Measurements from ENCODE around the gene ARF5. TPM values are rescaled to one million over a fixed set of nuclear protein-coding genes. Genes with fewer than 3 reads are reported as not detected.
A peak's percentile ranks its signal among the peaks of the same experiment; 100 is the strongest.

ARF5 gene
- total RNA-seq, 4 donors from 2014 or later: 187 to 270 (median 237) TPM

DNA sequence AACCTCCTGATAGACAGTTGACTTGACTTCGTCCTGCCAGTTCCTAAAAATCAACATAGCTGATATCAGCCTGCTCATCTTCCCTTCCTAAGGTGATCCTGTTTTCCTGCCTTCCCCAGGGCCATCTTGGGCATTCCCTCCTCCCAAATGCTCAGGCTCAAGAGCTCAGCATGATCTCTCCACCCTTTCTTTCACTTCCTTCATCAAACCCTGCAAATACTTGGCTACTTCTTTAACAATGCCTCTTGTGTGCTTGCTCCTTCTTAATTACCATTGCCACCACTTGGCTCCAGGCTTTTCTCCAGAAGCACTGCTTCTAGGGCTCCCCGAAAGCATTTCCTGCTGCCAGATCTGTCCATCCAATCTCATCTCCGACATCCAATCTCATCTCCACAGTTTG is 12.7 kb downstream of the ARF5 start:
- intact Hi-C loops (cut with DNase I; ENCODE audit: low total_unique reads): no loop called here
- TF ChIP-seq POLR2A (IDR thresholded peaks at IDR 0.05) (no peak), CTCF (IDR thresholded peaks at IDR 0.05) (no peak)
- no peak for DNase-seq (ENCODE audit: low spot score in 2 of 2)
- 79 to 85% methylated on average over 3 of the region's 3 CpGs for WGBS, 2 donors
- H3K4me3 ChIP-seq (ENCODE audit: low read depth, poor library complexity, severe bottlenecking): no peak overlapping the region

GRCh38 chr7:127608446-127608845 is 20.2 kb downstream of the ARF5 start:
- intact Hi-C loops (cut with DNase I; ENCODE audit: low total_unique reads): no loop called here
- no peak for TF ChIP-seq CTCF (IDR thresholded peaks at IDR 0.05)
- TF ChIP-seq POLR2A (IDR thresholded peaks at IDR 0.05): no peak
- DNase-seq (ENCODE audit: low spot score in 2 of 2): no peak
- 89 to 90% methylated on average over 6 of the region's 6 CpGs for WGBS, 2 donors
- H3K4me3 ChIP-seq (ENCODE audit: low read depth, poor library complexity, severe bottlenecking): no peak overlapping the region

GRCh38 chr7:127609297-127609696 is 21.1 kb downstream of the ARF5 start:
- intact Hi-C loops (cut with DNase I; ENCODE audit: low total_unique reads): no loop called here
- DNase-seq (ENCODE audit: low spot score in 2 of 2): peak in 1 of 2 donors; percentile 72
- no peak for TF ChIP-seq CTCF (IDR thresholded peaks at IDR 0.05)
- TF ChIP-seq POLR2A (IDR thresholded peaks at IDR 0.05): no peak
- no peak overlapping the region for H3K4me3 ChIP-seq (ENCODE audit: low read depth, poor library complexity, severe bottlenecking)
- 86 to 91% methylated on average over 6 of the region's 6 CpGs for WGBS, 2 donors

- WGBS, 2 donors: 79 to 88% methylated on average over 1 of the region's 1 CpG
- DNase-seq (ENCODE audit: low spot score in 2 of 2): no peak
These were observed 24.1 kb downstream of the ARF5 start for GRCh38 chr7:127612263-127612662.

DNA sequence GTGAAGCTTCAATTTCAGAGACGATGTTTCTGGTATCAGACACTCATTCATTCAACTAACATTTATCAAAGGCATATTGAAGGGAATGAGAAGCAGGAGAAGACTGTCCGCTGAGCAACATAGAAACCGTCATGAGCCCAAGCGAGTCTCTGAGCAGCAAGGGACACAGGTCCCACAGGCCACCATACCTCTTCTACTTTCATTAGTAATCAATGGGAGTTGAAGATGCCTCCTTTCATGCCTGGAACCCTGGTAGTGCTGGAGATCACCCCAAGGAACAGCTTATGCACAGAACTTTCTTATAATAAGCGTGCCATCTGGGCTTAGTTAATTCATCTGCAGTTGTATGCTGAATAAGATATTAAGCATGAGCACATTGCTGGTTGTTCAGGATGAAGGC is 28.5 kb downstream of the ARF5 start:
- no peak for TF ChIP-seq POLR2A (IDR thresholded peaks at IDR 0.05)
- TF ChIP-seq CTCF (IDR thresholded peaks at IDR 0.05): no peak
- intact Hi-C loops (cut with DNase I; ENCODE audit: low total_unique reads): no loop called here
- WGBS, 2 donors: 87 to 90% methylated on average over 5 of the region's 5 CpGs

More at GRCh38 chr7:127612263-127612662, 24.1 kb downstream of the ARF5 start:
- H3K4me3 ChIP-seq (ENCODE audit: low read depth, poor library complexity, severe bottlenecking): no peak overlapping the region
- TF ChIP-seq POLR2A (IDR thresholded peaks at IDR 0.05) (no peak), CTCF (IDR thresholded peaks at IDR 0.05) (no peak)
- intact Hi-C loops (cut with DNase I; ENCODE audit: low total_unique reads): no loop called here

GRCh38 chr7:127618042-127618441 is 29.8 kb downstream of the ARF5 start, which contains the start of gene PAX4:
Gene PAX4, minus strand, starts transcription at chr7:127618142. Its CDS starts 2,214 bp downstream, at chr7:127615928.
- no peak for TF ChIP-seq POLR2A (IDR thresholded peaks at IDR 0.05)
- no peak for TF ChIP-seq CTCF (IDR thresholded peaks at IDR 0.05)
- no peak within 1 kb of the TSS for H3K4me3 ChIP-seq (ENCODE audit: low read depth, poor library complexity, severe bottlenecking)
- WGBS, 2 donors: 52 to 65% methylated on average over 2 of the region's 2 CpGs
- intact Hi-C loops (cut with DNase I; ENCODE audit: low total_unique reads): no loop called here
- DNase-seq (ENCODE audit: low spot score in 2 of 2): no peak

More for the DNA sequence above, 28.5 kb downstream of the ARF5 start:
- H3K4me3 ChIP-seq (ENCODE audit: low read depth, poor library complexity, severe bottlenecking): no peak overlapping the region
- DNase-seq (ENCODE audit: low spot score in 2 of 2): no peak
